ENCODE measurements around the gene SELP. TPM values are rescaled to one million over a fixed set of nuclear protein-coding genes. Genes with fewer than 3 reads are reported as not detected.

The SELP gene
- total RNA-seq, 1 experiment from 2014 or later, result 0.17 TPM

GRCh38 chr1:169595764-169596711, 33.9 kb downstream of the SELP start:
- H3K4me1 Mint-ChIP-seq, result no peaks in the 10 kb centered on the region
- H3K36me3 Mint-ChIP-seq, result no peaks in the 10 kb centered on the region
- DNase-seq (ENCODE audit: low spot score) (peak; percentile 48), ATAC-seq (peak; percentile 95)
- H3K4me3 Mint-ChIP-seq, result no peak overlapping the region
- peak; percentile 30; the same call in 1 of the 2 replicates for TF ChIP-seq USF1 (CRISPR knock-in tag; IDR thresholded peaks at IDR 0.05)
- TF ChIP-seq TP53 (CRISPR knock-in tag; IDR thresholded peaks at IDR 0.05), result no peak
- 0 out of 2 replicates have a peak, but pooled peaks have one; percentile 37 for TF ChIP-seq JUN (CRISPR knock-in tag; IDR thresholded peaks at IDR 0.05)
- 0 out of 2 replicates have a peak, but pooled peaks have one; percentile 30 for TF ChIP-seq CREM (CRISPR knock-in tag; IDR thresholded peaks at IDR 0.05)
- H3K27ac Mint-ChIP-seq, result no peak overlapping the region
- no peaks in the 10 kb centered on the region for H3K9me3 Mint-ChIP-seq
- ChIA-PET POLR2A (no interaction called here), CTCF (interaction anchor here (0.6 to 2.5 kb wide), 3 partner anchors 10 to 116 kb away, joined by 3 to 12 read pairs (median 12); partner anchors contain the start of gene F5)
- H3K27me3 Mint-ChIP-seq (ENCODE audit: low read depth), result peaks cover 6% of the 10 kb centered on the region; the same call in 1 of the 2 replicates

DNA sequence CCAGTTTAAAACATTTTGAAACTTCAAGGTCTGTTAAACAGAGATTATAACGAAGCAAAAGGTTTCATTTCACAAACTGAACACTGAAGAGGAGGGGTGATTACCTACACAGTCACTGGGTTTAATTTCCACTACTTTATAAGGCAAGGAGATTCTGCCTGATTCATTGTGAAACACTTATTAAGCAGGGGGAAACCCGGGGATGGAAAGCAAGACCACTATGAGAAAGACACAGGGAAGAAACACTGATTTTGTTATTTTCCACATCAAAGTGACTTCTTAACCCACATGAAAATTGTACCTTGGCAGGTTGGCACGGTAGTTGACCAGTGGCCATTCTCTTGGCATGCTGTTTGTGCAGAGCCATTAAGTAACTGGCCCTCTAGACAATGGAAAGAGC, 35.5 kb downstream of the SELP start:
- Mint-ChIP-seq H3K36me3 (no peaks in the 10 kb centered on the region), H3K4me3 (no peak overlapping the region), H3K9me3 (no peaks in the 10 kb centered on the region), H3K27me3 (ENCODE audit: low read depth) (peaks cover 6% of the 10 kb centered on the region; the same call in 1 of the 2 replicates), H3K4me1 (no peaks in the 10 kb centered on the region), H3K27ac (no peak overlapping the region)
- DNase-seq (ENCODE audit: low spot score), result no peak
- TF ChIP-seq GTF2I (CRISPR knock-in tag; conservative IDR thresholded peaks at IDR 0.05) (no peak), ZNF138 (CRISPR knock-in tag; conservative IDR thresholded peaks at IDR 0.05) (no peak), AR (CRISPR knock-in tag; IDR thresholded peaks at IDR 0.05) (no peak), ZNF396 (CRISPR knock-in tag; IDR thresholded peaks at IDR 0.05; ENCODE audit: borderline replicate concordance) (no peak), GRHL2 (CRISPR knock-in tag; IDR thresholded peaks at IDR 0.05; ENCODE audit: insufficient replicate concordance, severe bottlenecking) (no peak), FOXP4 (CRISPR knock-in tag; IDR thresholded peaks at IDR 0.05) (no peak), KAT7 (CRISPR knock-in tag; IDR thresholded peaks at IDR 0.05; ENCODE audit: borderline replicate concordance) (no peak), TEAD1 (CRISPR knock-in tag; IDR thresholded peaks at IDR 0.05) (no peak), OVOL2 (CRISPR knock-in tag; IDR thresholded peaks at IDR 0.05; ENCODE audit: borderline replicate concordance) (no peak), ATF6 (CRISPR knock-in tag; IDR thresholded peaks at IDR 0.05) (no peak), TP53 (CRISPR knock-in tag; IDR thresholded peaks at IDR 0.05) (no peak), CBFB (CRISPR knock-in tag; IDR thresholded peaks at IDR 0.05; ENCODE audit: low read depth) (no peak)
- TF ChIP-seq, protein P1, sequence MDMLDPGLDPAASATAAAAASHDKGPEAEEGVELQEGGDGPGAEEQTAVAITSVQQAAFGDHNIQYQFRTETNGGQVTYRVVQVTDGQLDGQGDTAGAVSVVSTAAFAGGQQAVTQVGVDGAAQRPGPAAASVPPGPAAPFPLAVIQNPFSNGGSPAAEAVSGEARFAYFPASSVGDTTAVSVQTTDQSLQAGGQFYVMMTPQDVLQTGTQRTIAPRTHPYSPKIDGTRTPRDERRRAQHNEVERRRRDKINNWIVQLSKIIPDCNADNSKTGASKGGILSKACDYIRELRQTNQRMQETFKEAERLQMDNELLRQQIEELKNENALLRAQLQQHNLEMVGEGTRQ (CRISPR knock-in tag; IDR thresholded peaks at IDR 0.05), result no peak
- TF ChIP-seq, protein P2, sequence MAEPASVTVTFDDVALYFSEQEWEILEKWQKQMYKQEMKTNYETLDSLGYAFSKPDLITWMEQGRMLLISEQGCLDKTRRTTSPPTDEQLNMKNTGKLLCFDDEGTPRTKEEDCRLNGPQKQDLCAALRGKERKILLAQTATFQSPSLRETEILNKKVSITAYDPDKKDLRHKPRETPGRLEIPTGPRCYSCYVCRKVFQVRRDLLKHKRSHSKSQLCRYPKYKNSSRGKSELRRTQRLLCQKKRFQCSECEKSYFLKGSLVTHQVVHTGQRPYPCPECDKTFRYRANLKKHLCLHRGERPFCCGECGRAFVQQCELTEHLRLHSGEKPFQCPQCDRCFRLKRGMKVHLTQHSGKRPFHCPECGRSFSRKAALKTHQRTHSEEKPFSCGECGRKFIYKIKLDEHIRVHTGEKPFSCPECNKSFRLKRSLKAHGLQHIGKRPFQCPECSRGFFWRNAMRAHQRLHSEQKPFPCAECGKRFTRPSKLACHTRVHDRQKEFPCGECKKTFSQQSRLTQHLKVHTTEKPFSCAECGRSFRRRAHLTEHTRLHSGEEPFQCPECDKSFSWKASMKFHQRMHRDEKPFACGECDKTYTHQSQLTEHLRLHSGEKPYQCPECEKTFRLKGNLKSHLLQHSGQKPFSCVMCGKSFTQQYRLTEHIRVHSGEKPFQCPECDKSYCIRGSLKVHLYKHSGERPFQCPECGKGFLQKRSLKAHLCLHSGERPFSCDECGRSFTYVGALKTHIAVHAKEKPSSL (CRISPR knock-in tag; conservative IDR thresholded peaks at IDR 0.05), result no peak
- POLR2A ChIA-PET, result no interaction called here
- no peak for ATAC-seq
- CTCF ChIA-PET, result interaction anchor here (0.7 kb wide), 1 partner anchor 118 kb away, joined by 3 read pairs; no protein-coding TSS in a partner anchor
